OCI-LY7 (cell line): ENCODE measurements around the gene ACCSL.

Source experiments
- CTCF ChIP-seq: fragments of 200-600 bp; sonication (generic); conservative IDR thresholded peaks from 2 replicates; pipeline ENCODE4 v1.5.1; 2014; ENCODE audit warnings: mild to moderate bottlenecking, antibody characterized with exemption, low read length, moderate library complexity, mixed read lengths
- EZH2phosphoT487 ChIP-seq: fragments of 200-600 bp; sonication (generic); IDR thresholded peaks from 2 replicates; pipeline ENCODE4 v1.6.1; 2018; ENCODE audit warnings: low read depth, borderline replicate concordance, mild to moderate bottlenecking, mixed run types, antibody characterized with exemption, low read length, moderate library complexity, mixed read lengths

- TF ChIP-seq CTCF (no peak), EZH2phosphoT487 (no peak)
These were observed 56.9 kb downstream of the ACCSL start for GRCh38 chr11:44104481-44105294.
